Adrenal gland (tissue), 5 donors: ENCODE measurements around the gene PKNOX2.

Experiments
- POLR2A ChIP-seq, 2 donors: fragments of 450-650 bp; IDR thresholded peaks; one replicate each; pipeline ENCODE4 v1.6.1; 2017; ENCODE audit warnings: antibody characterized with exemption in 2 of 2, mild to moderate bottlenecking in 2 of 2, moderate library complexity in 1 of 2
- TF ChIP-seq, protein P1 (sequence below), 6 experiments: fragments of 450-650 bp in 4 of 6; fragments of 200-600 bp in 2 of 6; sonication (generic) in 1 of 6; IDR thresholded peaks; 1 replicate in 5 of 6; 2 replicates in 1 of 6; pipeline versions ENCODE4 v1.5.1 to v1.8.0; 2016 to 2021; ENCODE audit warnings: antibody characterized with exemption in 6 of 6, mild to moderate bottlenecking in 2 of 6, moderate library complexity in 1 of 6
- donor health status: DM: no; HTN: no; CAD: no.

DNA sequence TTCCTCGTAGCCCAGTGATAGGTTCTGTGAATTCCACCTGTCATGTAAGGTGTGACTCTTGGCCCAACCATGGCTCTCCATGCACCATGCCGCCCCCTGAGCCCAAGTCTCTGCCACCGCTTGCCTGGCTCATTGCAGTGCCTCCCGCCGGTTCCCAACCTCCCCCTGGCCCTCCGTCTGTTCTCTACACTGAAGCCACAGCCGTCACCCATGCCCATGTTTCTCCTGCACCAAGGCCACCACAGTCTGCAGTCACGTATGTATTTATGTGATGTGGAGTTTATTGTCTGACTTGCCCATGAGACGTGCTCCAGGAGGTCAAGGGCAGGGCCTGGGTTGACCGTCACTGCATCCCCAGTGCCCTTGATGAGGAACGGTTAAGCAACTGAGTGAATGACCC is 35.9 kb downstream of the PKNOX2 start:
- TF ChIP-seq, protein P1, sequence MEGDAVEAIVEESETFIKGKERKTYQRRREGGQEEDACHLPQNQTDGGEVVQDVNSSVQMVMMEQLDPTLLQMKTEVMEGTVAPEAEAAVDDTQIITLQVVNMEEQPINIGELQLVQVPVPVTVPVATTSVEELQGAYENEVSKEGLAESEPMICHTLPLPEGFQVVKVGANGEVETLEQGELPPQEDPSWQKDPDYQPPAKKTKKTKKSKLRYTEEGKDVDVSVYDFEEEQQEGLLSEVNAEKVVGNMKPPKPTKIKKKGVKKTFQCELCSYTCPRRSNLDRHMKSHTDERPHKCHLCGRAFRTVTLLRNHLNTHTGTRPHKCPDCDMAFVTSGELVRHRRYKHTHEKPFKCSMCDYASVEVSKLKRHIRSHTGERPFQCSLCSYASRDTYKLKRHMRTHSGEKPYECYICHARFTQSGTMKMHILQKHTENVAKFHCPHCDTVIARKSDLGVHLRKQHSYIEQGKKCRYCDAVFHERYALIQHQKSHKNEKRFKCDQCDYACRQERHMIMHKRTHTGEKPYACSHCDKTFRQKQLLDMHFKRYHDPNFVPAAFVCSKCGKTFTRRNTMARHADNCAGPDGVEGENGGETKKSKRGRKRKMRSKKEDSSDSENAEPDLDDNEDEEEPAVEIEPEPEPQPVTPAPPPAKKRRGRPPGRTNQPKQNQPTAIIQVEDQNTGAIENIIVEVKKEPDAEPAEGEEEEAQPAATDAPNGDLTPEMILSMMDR (IDR thresholded peaks at IDR 0.05): no peak
- no peak for TF ChIP-seq POLR2A (IDR thresholded peaks at IDR 0.05)
